ENCODE results near the gene CBX1.
"Not testable (repeated sequence)": the region's sequence is repeated elsewhere in the genome, so short reads cannot be mapped to it uniquely, and the experiment has no call there.

Gene CBX1

GRCh38 chr17:48123111-48123510, 21.8 kb upstream of the CBX1 start:
- peak; percentile 93 for DNase-seq (ENCODE audit: low spot score)

- peak; percentile 59 for DNase-seq (ENCODE audit: low spot score)
Observed at GRCh38 chr17:48122665-48123045, 21.4 kb upstream of the CBX1 start.

DNA sequence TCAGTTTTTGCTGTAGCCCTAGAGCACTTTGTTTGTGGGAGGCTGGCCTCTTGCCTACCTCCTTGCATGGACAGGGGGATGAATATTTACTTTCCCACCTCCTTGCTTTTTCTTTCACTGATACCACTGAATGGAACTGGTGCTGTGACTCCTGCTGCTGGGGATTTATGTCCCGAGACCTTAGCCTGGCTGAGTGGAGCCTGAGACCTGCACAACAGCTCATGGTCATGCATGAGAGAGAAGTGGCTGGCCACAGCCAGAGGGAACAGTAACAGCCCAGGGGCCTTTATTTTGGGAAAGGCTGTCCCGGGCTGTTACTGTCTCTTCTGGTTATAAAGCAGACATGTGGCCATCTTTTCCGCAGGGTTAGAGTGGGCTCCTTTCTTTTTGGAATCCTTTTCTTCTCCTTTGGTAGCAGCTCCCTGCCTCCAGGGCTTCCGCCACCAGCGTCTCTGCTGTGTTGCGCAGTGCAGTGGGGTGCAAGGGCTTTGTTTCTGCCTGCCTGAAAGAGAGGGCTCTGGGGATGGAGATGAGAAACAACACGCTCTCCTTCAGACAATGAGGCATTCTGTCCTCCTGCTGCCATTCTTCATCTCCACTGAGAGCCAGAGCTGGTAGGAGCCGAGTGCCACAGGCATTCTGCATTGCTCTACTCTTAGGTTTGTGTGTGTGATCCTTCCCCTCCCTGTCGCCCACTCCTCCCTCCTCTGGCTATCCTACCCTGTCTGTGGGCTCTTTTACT, 20.8 kb upstream of the CBX1 start:
- peak; percentile 87 for DNase-seq (ENCODE audit: low spot score)

- peak; percentile 61 for DNase-seq (ENCODE audit: low spot score)
Observed at GRCh38 chr17:48113201-48113676, 12.0 kb upstream of the CBX1 start.

DNA sequence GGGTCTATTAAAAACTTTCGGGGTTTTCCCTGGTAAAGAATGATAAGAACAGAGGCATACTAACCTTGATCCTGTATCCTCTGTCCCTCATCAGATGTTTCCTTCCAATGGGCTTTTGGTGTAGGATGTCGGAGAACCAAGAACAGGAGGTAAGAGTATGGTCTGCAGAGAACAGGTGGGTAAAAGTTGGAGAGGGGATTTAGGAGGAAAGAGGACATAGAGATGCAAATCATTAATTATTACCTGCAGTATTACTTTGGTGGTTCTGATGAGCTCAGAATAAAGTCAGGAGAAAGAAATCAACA, 10.6 kb upstream of the CBX1 start:
- no peak for DNase-seq (ENCODE audit: low spot score)

- DNase-seq (ENCODE audit: low spot score): no peak
Observed at GRCh38 chr17:48110761-48111160, 9.5 kb upstream of the CBX1 start.

GRCh38 chr17:48107137-48108055, 6.1 kb upstream of the CBX1 start, which contains the start of gene SNX11:
Gene SNX11 (plus strand): TSS chr17:48107766. CDS start chr17:48112044, 4,278 bp downstream.
- DNase-seq (ENCODE audit: low spot score): peak; percentile 90

GRCh38 chr17:48106802-48107136, 5.5 kb upstream of the CBX1 start:
- no peak for DNase-seq (ENCODE audit: low spot score)

DNA sequence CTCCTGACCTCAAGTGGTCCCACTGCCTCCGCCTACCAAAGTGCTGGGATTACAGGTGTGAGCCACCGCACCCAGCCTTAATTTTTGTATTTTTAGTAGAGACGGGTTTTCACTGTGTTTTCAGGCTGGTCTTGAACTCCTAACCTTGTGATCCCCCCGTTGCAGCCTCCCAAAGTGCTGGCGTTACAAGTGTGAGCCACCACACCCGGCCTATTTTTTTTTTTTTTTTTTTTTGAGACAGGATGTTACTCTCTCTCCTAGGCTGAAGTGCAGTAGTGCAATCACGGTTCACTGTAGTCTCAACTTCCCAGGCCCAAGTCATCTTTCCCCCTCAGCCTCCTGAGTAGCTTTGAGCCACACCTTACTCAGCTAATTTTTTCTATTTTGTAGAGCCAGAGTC, 3.2 kb upstream of the CBX1 start:
- DNase-seq (ENCODE audit: low spot score): no peak

DNA sequence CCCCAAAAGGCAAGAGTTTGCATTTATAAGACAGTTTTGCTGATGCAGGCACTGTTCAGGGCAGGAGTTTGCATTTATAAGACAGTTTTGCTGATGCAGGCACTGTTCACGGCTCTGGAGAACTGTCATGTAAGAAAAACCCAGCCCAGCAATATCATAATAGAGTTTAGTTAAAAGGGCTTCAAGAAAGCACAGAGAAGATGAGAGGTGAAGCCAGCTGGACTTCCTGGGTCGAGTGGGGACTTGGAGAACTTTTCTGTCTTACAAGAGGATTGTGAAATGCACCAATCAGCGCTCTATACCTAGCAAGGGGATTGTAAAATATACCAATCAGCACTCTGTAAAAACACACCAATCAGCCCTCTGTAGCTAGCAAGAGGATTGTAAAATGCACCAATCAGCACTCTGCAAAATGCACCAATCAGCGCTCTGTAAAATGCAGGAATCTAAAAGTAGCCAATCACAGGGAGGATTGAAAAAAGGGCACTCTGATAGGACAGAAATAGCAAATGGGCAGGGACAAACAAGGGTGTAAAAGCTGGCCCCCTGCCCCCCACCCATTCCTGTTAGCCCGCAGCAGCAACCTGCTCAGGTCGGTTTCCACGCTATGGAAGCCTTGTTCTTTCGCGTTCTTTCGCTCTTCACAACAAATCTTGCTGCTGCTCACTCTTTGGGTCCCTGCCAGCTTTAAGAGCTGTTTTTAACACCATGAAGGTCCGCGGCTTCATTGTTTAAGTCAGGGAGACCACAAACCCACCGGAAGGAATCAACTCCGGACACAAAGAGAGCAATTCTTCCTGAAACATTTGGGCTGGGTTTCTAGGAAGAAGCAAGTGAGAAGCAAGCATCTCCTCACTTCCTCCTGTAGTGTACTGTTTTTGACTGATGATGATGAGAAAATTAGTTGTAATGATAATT, 1.8 kb upstream of the CBX1 start:
- no peak for DNase-seq (ENCODE audit: low spot score)

DNA sequence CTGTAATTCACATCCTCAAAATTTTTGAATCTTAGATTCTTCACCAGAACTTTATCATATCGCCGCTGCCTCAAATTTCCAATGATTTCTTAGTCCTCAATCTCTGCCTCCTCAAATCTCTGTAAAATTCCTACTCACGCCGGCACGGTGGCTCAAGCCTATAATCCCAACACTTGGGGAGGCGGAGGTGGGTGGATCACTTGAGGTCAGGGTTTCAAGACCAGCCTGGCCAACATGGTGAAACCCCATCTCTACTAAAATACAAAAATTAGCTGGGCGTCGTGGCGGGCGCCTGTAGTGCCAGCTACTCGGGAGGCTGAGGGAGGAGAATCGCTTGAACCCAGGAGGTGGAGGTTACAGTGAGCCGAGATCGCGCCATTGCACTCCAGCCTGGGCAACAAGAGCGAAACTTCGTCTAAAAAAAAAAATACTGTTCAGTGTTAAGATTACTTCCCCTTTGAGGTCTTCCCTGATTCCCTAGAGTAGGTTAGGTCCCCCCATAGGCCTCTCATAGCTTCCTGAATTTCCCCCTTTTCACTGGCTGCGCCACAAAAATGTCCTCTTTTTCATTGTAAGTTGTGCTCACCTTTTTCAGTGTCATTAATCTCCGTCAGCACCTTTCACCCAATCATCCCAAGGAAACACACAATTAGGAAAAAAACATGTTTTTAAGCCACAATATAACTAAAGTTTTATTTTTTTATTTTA, 919 bp upstream of the CBX1 start:
- DNase-seq (ENCODE audit: low spot score): no peak

DNA sequence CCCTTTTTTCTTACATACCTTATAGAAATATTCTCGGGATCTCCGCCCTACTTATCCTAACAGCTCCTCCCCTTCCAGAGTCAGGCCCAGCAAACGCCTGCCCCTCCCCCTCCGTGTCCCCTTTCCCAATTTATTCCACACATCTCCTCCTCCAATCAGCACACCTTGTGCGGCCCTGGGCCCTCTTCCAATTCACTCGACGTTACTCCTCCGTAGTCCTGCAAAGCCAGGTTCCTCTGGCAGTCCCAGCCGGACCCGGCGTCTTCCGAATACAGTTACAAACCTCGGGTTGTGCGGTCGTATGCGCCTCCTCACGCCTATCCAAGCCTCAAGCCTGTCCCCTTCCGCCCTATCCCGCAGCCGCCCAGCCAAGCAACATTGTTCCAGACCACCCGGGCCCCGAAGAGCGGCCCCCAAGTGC, 677 bp downstream of the CBX1 start:
- peak; percentile 29 for DNase-seq (ENCODE audit: low spot score)

DNA sequence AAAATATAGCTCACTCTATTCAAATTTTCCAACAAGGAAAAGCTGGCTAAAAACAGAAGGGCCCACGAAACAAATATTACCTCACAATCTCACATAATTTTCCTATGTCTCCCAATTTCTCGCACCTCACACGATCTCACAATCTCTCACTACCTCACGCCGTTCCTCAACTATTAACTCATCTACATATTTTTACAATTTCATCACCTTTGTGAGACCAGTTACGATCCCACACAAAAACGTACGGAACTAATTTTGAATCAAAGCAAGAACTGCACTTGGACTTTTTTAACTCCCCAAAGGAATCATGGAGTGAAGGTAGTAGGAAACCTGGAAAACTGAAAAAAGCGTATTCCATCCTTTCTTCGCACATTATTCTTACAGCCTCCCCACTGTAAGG, 1.1 kb downstream of the CBX1 start:
- DNase-seq (ENCODE audit: low spot score): no peak

DNA sequence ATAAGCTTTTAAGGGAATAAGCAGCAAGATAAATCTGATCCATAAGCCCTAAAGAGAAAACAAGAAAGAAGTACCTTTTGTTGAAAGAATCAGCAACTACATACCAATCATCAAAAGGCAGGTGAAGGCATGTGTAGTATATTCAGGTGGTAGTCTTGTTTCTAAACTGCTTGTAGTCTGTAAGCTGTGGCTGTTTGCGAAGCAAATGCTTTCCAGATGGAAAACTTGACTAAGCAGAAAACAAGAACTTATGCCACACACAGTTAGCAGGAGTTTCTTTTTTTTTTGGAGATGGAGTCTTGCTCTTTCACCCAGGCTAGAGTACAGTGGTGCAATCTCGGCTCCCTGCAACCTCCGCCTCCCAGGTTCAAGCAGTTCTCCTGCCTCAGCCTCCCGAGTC, 5.7 kb downstream of the CBX1 start:
- no peak for DNase-seq (ENCODE audit: low spot score)

GRCh38 chr17:48093341-48094045, 7.8 kb downstream of the CBX1 start:
- DNase-seq (ENCODE audit: low spot score): no peak

GRCh38 chr17:48084932-48085331, 16.3 kb downstream of the CBX1 start:
- DNase-seq (ENCODE audit: low spot score): no peak

- no peak for DNase-seq (ENCODE audit: low spot score)
Observed at GRCh38 chr17:48081858-48082257, 19.4 kb downstream of the CBX1 start.

- DNase-seq (ENCODE audit: low spot score): not testable (repeated sequence)
Observed at GRCh38 chr17:48077152-48077551, 24.1 kb downstream of the CBX1 start.

GRCh38 chr17:48074322-48075081, 26.8 kb downstream of the CBX1 start:
- DNase-seq (ENCODE audit: low spot score): peak; percentile 88

DNA sequence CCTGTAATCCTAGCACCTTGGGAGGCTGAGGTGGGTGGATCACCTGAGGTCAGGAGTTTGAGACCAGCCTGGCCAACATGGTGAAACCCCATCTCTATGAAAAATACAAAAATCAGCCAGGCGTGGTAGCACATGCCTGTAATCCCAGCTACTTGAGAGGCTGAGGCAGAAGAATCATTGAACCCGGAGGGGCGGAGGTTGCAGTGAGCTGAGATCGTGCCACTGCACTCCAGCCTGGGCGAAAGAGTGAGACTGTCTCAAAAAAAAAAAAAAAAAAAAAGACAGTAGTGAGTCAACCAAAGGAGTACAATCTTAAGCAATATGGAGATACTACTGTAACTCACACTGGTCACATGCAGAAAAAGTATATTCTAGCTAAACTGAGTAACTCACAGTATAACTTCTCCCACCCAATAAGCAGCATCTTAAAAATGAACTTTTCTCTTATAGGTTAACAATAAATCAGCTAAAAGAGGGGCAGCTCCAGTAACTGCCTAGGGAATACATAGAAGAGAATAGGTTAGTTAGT, 27.6 kb downstream of the CBX1 start:
- not testable (repeated sequence) for DNase-seq (ENCODE audit: low spot score)
